ENCODE results near the gene NME3. TPM values are rescaled to one million over a fixed set of nuclear protein-coding genes. Genes with fewer than 3 reads are reported as not detected.
"Not testable (repeated sequence)": the region's sequence is repeated elsewhere in the genome, so short reads cannot be mapped to it uniquely, and the experiment has no call there.

Gene NME3
- total and polyA plus RNA-seq, 5 donors: 36.5 to 75.2 (median 53.0) TPM

DNA sequence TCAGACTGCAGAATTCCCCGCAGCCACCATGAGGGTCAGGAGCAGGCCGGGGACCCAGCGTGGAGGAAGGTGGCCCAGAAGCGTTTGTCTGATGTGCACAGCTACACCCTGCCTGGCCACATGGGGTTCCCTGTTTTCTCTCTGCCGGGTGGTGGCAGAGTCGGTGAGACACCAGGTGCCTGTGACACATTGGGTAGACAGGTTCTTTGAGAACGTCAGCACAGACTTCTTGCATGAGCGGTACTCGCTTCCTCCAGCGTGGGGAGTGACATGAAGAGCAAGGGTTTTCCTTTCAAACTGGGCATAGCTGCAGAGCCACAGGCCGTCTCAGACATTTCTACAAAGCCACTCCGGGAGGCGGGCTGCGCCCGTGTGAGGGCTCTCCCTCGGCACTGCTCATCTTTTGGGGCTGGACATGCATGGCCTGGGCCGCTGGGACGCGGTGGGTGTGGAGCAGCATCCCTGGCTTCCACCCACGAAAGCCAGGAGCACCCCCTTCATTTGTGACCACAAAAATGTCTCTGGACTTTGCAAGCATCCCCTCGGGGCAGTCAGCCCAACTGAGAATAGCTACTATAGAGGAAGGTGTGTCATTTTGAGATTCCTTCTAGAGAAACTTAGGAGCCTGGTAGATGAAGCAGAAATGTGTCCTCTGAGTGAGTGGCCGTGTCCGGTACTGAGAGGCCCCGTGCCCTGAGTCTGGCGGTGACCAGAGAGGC lies 26.0 kb downstream of the NME3 start:
- Histone ChIP-seq H3K27me3 (ENCODE audit: control insufficient read depth, insufficient read depth) (no peaks in the 10 kb centered on the region), H3K27ac (ENCODE audit: low read length) (no peak overlapping the region), H3K4me1 (ENCODE audit: control insufficient read depth, insufficient read depth, low read length) (no peaks in the 10 kb centered on the region), H3K4me3 (ENCODE audit: low read length) (no peak overlapping the region), H3K9me3 (ENCODE audit: control insufficient read depth, low read length) (no peaks in the 10 kb centered on the region)
- intact Hi-C loops (cut with DNase I): no loop called here
- DNase-seq: no peak
- ATAC-seq: no peak
- WGBS: 92% methylated on average over 25 of the region's 25 CpGs

DNA sequence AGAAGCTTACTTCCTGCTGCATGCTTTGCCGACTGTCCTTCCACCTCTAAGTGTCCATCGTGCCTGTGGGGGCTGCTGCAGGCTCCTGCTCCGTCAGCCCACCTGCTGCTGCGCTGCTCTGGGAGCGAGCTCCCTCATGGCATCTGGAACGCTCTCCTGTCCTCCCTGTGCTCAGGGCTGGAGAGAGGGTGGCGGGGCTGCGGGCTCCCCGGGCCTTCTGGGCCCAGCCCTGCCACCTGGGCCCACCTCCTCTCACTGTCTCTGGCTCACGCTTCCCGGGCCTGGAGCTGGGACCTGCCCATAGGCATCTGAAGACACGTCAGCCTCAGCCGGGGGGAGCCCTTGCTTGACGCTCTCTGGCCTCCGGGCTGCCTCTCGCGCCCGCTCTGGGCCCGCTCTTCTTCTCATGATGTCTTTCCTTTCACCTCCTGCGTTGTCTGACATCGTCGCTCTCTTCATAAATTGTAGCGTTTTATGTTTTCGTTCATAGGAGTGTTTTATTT lies 27.0 kb downstream of the NME3 start:
- WGBS: 90% methylated on average over 24 of the region's 24 CpGs
- ATAC-seq: no peak
- Histone ChIP-seq H3K27ac (ENCODE audit: low read length) (no peak overlapping the region), H3K27me3 (ENCODE audit: control insufficient read depth, insufficient read depth) (no peaks in the 10 kb centered on the region), H3K9me3 (ENCODE audit: control insufficient read depth, low read length) (no peaks in the 10 kb centered on the region), H3K4me3 (ENCODE audit: low read length) (no peak overlapping the region), H3K4me1 (ENCODE audit: control insufficient read depth, insufficient read depth, low read length) (no peaks in the 10 kb centered on the region)
- intact Hi-C loops (cut with DNase I): no loop called here
- DNase-seq: no peak

DNA sequence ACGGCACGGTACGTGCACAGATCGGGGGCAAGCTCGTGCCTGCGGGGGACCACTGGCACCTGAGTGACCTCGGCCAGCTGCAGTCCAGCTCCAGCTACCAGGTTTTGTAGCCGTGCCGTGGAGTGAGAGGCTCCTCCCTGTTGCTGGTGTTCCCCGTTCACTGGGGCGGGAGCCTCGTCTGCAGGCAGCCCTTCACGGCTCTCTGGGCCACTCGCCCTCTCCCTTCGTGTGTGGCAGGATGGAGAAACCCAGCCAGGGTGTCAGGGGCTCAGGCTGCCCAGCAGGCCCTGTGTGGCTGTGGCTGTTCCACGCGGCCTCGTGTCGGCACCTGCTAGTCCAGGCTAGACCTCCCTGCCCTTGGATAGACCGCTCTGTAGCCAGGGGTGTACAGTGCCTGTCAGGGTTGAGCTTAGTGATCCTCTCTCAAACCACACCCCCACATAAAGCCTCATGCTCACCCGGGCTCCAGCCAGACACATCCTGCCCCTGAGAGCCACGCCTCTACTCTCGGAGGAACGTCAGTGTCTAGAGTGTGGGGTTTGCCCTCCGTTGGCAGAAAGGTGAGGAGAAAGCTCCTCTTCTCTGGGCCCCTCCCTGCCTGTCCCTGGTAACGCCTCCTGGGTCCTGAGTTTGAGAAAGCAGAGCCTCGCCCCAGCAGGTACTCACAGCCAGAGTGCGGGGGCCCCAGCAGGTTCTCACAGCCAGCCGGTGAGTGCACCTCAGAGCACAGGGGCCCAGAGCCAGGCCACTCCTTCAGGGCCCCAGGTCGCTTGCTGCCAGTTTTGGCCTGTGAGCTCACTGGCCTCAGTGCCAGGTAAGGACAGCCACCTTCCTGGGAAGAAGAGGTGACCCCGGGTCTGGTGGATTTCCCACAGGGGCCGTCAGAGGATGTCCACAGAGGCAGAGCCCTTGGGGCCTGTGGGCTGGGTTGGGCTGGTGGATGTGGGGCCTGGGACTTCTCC lies 27.7 kb downstream of the NME3 start:
- H3K27ac ChIP-seq (ENCODE audit: low read length): no peak overlapping the region
- H3K4me3 ChIP-seq (ENCODE audit: low read length): no peak overlapping the region
- intact Hi-C loops (cut with DNase I): no loop called here
- peak in 1 of 2 donors; percentile 8 for ATAC-seq
- DNase-seq: no peak
- 90% methylated on average over 32 of the region's 32 CpGs for WGBS
- no peaks in the 10 kb centered on the region for H3K9me3 ChIP-seq (ENCODE audit: control insufficient read depth, low read length)
- no peaks in the 10 kb centered on the region for H3K4me1 ChIP-seq (ENCODE audit: control insufficient read depth, insufficient read depth, low read length)
- H3K27me3 ChIP-seq (ENCODE audit: control insufficient read depth, insufficient read depth): no peaks in the 10 kb centered on the region

DNA sequence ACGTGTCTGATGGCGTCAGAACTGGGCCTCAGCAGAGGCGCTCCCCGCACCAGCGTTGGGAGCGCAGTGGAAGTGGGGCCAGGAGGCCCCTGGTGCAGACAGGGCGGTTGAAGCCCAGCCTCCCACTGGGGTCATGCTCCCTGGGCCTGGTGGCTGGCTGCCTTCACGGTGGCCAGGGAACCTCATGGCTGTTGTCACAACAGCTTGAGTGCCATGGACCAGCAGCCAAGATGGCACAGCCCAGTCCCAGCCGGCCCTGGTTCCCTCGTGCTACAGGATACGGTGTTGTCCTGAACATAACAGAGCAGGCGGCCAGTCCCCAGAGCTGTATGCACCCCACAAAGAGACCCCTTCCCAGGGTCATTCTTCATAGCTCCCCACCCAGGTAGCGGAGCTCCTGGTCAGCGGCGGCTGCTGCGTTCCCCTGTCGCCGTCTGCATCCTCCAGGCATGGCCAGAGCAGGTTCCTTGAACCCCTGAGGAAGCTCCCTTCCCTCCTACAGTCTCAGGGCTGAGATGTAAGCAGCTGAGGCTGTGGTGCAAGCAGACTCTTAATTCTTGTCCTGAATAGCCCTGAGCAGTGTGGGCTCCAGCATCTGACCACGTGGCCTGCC lies 29.7 kb downstream of the NME3 start:
- Histone ChIP-seq H3K4me3 (ENCODE audit: low read length) (no peak overlapping the region), H3K27ac (ENCODE audit: low read length) (no peak overlapping the region), H3K27me3 (ENCODE audit: control insufficient read depth, insufficient read depth) (no peaks in the 10 kb centered on the region), H3K4me1 (ENCODE audit: control insufficient read depth, insufficient read depth, low read length) (no peaks in the 10 kb centered on the region), H3K9me3 (ENCODE audit: control insufficient read depth, low read length) (no peaks in the 10 kb centered on the region)
- DNase-seq (peak in 1 of 3 donors; percentile 30), ATAC-seq (peak; percentile 24)
- WGBS: 89% methylated on average over 19 of the region's 19 CpGs
- intact Hi-C loops (cut with DNase I): no loop called here

DNA sequence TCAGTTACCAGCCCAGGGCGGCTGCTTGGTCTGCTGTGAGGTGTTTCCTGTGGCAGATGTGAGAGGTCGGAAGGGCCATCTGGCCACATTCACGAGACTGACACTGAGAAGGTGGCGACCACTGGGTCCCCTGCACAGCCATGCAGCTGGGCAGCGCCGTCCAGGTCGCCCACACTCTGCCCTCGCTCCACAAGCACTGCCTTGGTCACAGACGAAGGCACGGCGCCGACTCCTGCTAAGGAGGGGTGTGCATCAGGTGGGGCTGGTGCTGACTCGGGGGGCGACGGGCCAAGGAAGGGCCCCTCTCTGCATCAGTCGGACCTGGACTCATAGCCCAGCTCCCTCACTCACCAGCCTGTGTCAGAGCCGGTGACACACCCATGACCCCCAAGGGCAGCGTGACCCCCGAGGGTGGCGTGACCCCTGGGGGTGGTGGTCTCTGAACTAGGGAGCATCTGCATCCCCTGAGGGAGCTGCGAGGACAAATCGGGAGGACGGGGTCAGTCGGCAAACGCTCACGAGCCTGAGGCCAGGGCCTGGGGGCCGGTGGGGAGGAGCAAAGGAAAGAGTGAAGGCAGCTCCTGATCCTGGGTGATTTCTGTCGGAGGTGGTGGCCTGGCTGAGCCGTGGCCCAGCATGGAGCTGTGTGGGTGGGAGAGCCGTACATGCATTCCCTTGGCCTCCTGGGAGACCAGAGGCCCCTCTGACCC lies 30.4 kb downstream of the NME3 start:
- H3K4me1 ChIP-seq (ENCODE audit: control insufficient read depth, insufficient read depth, low read length): no peaks in the 10 kb centered on the region
- no peak overlapping the region for H3K4me3 ChIP-seq (ENCODE audit: low read length)
- no peak overlapping the region for H3K27ac ChIP-seq (ENCODE audit: low read length)
- no peaks in the 10 kb centered on the region for H3K9me3 ChIP-seq (ENCODE audit: control insufficient read depth, low read length)
- intact Hi-C loops (cut with DNase I): no loop called here
- no peaks in the 10 kb centered on the region for H3K27me3 ChIP-seq (ENCODE audit: control insufficient read depth, insufficient read depth)
- 90% methylated on average over 30 of the region's 30 CpGs for WGBS
- DNase-seq (no peak), ATAC-seq (peak; percentile 15 to 27)

DNA sequence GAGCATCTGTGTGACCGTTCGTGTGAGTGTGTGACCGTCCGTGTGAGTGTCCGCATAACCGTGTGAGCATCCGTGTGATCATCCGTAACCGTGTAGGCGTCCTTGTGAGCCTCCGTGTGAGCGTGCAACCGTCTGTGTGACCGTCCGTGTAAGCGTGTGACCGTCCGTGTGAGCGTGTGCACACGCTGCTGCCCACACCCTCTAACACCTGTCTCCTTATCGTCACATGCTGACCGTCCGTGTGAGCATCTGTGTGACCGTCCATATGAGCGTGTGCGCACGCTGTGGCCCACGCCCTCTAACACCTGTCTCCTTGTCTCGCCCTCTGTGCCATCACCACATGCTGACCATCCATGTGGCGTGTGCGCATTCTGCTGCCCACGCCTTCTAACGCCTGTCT lies 31.1 kb downstream of the NME3 start:
- H3K4me3 ChIP-seq (ENCODE audit: low read length): no peak overlapping the region
- WGBS: 97% methylated on average over 33 of the region's 33 CpGs
- intact Hi-C loops (cut with DNase I): no loop called here

DNA sequence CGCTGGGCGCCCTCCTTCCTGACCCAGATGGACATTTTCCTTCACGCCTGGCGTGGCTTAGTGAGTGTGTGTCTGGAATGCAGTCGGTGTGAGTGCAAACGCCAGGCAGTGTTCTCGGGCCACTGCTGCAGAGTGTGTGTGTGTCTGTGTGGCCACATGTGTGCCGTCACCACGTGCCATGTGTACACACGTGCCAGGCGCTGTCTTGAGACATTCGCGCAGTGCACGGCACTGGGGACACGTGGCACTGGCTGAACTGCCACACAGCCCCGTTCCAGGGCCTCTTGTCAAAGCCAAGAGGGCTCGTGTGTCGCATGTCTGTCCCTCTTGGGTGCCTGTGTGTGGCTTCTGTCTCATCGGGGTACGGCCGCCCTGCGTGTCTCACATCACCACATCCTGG lies 36.5 kb downstream of the NME3 start:
- 97% methylated on average over 22 of the region's 22 CpGs for WGBS
- intact Hi-C loops (cut with DNase I): no loop called here
- H3K27me3 ChIP-seq (ENCODE audit: control insufficient read depth, insufficient read depth): no peaks in the 10 kb centered on the region
- no peak overlapping the region for H3K27ac ChIP-seq (ENCODE audit: low read length)
- DNase-seq (no peak), ATAC-seq (peak in 1 of 2 donors; percentile 33)
- no peaks in the 10 kb centered on the region for H3K4me1 ChIP-seq (ENCODE audit: control insufficient read depth, insufficient read depth, low read length)
- no peaks in the 10 kb centered on the region for H3K9me3 ChIP-seq (ENCODE audit: control insufficient read depth, low read length)
- H3K4me3 ChIP-seq (ENCODE audit: low read length): no peak overlapping the region

More for the DNA sequence above, 31.1 kb downstream of the NME3 start:
- Histone ChIP-seq H3K27ac (ENCODE audit: low read length) (no peak overlapping the region), H3K27me3 (ENCODE audit: control insufficient read depth, insufficient read depth) (no peaks in the 10 kb centered on the region), H3K4me1 (ENCODE audit: control insufficient read depth, insufficient read depth, low read length) (no peaks in the 10 kb centered on the region), H3K9me3 (ENCODE audit: control insufficient read depth, low read length) (no peaks in the 10 kb centered on the region)
- DNase-seq (no peak), ATAC-seq (peak in 1 of 2 donors; percentile 17)

DNA sequence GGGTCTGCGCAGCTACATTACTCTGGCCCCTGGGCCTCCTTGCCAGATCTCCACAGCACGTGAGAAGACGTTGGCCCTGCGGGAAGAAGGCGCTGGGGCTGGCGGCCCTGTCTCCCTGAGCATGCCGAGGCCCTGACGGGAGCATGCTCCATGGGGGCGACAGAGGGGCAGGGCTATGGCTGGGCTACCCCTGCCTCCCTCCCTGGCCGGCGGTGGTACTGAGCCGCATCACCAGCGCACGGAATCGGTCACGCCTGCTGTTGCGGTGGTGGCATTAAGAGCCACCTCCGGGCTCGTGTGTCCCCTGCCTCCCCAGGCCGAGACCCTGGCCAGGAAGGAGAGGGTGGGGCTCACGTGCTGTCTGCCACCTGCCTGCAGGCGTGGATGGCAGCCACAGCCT lies 37.2 kb downstream of the NME3 start:
- H3K27me3 ChIP-seq (ENCODE audit: control insufficient read depth, insufficient read depth): no peaks in the 10 kb centered on the region
- no peaks in the 10 kb centered on the region for H3K9me3 ChIP-seq (ENCODE audit: control insufficient read depth, low read length)
- no peaks in the 10 kb centered on the region for H3K4me1 ChIP-seq (ENCODE audit: control insufficient read depth, insufficient read depth, low read length)
- ATAC-seq (peak in 1 of 2 donors; percentile 20), DNase-seq (no peak)
- intact Hi-C loops (cut with DNase I): no loop called here
- 95% methylated on average over 22 of the region's 22 CpGs for WGBS
- no peak overlapping the region for H3K27ac ChIP-seq (ENCODE audit: low read length)
- H3K4me3 ChIP-seq (ENCODE audit: low read length): no peak overlapping the region

DNA sequence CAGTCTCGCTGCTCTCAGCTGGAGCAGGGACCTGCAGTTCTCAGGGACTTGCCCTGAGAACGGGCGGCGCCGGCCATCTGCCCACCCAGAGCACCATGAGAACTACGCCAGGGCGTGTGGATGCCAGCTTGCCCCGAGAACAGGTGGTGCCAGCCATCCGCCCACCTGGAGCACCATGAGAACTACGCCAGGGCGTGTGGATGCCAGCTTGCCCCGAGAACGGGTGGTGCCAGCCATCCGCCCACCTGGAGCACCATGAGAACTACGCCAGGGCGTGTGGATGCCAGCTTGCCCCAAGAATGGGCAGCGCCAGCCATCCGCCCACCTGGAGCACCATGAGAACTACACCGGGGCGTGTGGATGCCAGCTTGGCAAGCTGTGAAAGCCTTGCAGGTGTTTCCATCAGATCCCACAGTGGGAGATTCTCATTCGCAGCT lies 38.8 kb downstream of the NME3 start:
- ATAC-seq; DNase-seq; H3K9me3 ChIP-seq (ENCODE audit: control insufficient read depth, low read length); intact Hi-C loops (cut with DNase I); H3K27me3 ChIP-seq (ENCODE audit: control insufficient read depth, insufficient read depth); H3K4me3 ChIP-seq (ENCODE audit: low read length); H3K4me1 ChIP-seq (ENCODE audit: control insufficient read depth, insufficient read depth, low read length); H3K27ac ChIP-seq (ENCODE audit: low read length): not testable (repeated sequence)
- WGBS: 92% methylated on average over 21 of the region's 21 CpGs

DNA sequence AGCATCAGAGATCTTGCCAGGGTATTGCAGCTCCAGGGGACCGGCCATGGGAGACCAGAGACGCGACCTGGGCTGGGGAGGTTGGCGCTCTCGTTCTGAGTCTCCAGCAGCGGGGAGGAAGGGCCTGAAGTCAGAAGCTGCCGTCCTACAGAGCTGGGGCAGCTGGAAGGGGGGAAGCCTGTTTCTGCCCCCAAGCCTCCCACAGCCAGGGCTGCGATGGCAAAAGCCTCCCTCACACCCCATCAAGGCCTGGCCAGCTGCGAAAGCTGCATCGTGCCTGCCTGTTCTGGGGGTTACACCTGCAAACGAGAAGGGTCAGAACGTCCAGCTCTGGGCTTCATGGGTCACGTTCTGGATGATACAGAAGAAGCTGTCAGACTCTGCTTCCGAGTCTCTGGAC lies 39.3 kb downstream of the NME3 start:
- no peak overlapping the region for H3K4me3 ChIP-seq (ENCODE audit: low read length)
- H3K4me1 ChIP-seq (ENCODE audit: control insufficient read depth, insufficient read depth, low read length): no peaks in the 10 kb centered on the region
- intact Hi-C loops (cut with DNase I): no loop called here
- no peaks in the 10 kb centered on the region for H3K9me3 ChIP-seq (ENCODE audit: control insufficient read depth, low read length)
- no peaks in the 10 kb centered on the region for H3K27me3 ChIP-seq (ENCODE audit: control insufficient read depth, insufficient read depth)
- 84% methylated on average over 14 of the region's 14 CpGs for WGBS
- ATAC-seq: no peak
- no peak overlapping the region for H3K27ac ChIP-seq (ENCODE audit: low read length)
- no peak for DNase-seq
